AG09309 (cell line): ENCODE measurements around the gene GINS2.

Experiments
- DNase-seq: peaks from one replicate; pipeline ENCODE4 v3.0.0-alpha.2; 2010; ENCODE audit warnings: low read depth
- H3K4me3 ChIP-seq: 2 replicates; pipeline ENCODE4 v1.5.1; 2011; ENCODE audit warnings: mild to moderate bottlenecking, low read depth, low read length, moderate library complexity; ENCODE audit not compliant: control insufficient read depth
- CTCF ChIP-seq: IDR thresholded peaks from 2 replicates; pipeline ENCODE4 v1.5.1; 2011; ENCODE audit warnings: mild to moderate bottlenecking, low read depth, low read length, inconsistent platforms; ENCODE audit not compliant: insufficient read depth, control insufficient read depth; ENCODE audit errors: missing control alignments

The GINS2 gene

DNA sequence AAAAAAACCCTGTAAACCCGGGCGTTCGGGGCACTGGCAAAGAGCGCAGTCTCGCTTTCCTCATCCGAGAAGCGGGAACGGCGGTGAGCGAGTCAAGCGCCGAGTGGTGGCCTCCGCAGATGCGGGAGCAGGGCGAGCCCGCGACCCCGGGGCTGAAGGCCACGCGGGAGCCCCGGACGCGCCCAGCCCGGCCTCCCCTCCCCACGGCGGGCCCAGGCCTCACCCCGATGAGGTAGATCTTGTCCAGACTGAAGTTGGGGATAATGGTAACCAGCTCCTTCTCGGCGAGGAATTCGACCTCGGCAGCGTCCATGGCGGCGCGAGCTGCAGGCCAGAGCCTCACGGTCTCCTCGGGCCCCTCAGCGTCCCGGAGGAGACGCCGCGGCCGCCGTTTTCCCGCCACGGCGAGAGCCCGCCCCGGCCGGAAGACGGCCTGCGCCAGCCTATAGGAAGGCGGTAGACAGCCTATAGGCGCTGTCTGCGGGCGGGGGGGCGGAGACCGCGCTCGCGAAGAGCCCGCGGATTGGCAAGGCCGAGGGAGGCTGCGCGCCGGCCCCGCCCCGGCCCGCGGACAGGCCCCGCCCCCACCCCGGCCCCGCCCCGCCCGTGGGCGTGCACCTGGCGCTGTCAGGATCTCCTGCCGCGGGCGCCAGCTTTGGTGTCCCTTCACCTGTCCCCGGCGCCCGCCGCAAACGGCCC lies at the start of gene GINS2:
Gene GINS2 (minus strand): TSS at position 369 of the 699 bp plus-strand sequence. CDS start 56 bp downstream, at position 313.
- peak; percentile 50 for DNase-seq
- peak within 1 kb of the TSS; percentile 59 for H3K4me3 ChIP-seq
- TF ChIP-seq CTCF = no peak

GRCh38 chr16:85736921-85737320 lies 48.2 kb upstream of the GINS2 start:
- DNase-seq = no peak
- H3K4me3 ChIP-seq = no peak overlapping the region
- TF ChIP-seq CTCF = no peak

DNA sequence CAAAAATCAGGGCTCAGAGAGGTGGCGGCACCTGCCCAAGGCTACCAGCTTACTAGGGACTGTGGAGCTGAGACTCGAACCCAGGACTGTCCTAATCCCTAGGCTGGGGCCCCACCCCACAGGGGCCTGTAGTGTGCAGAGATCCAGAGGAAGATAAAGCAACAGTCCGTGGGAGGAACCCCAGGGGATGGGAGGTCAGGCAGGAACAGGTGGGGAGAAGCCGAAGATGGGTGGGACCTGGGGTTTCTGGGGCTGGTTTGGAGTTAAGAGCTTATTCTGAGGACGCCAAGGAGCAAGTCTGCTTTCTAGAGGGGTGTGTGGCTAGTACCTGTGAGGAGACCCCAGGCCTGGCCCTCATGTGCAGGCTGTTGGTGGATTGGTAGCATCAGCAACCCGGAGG lies 47.2 kb upstream of the GINS2 start:
- H3K4me3 ChIP-seq = no peak overlapping the region
- TF ChIP-seq CTCF = no peak
- no peak for DNase-seq

- DNase-seq = no peak
- TF ChIP-seq CTCF = no peak
- H3K4me3 ChIP-seq = no peak overlapping the region
Measured at GRCh38 chr16:85735225-85735635, 46.5 kb upstream of the GINS2 start.

DNA sequence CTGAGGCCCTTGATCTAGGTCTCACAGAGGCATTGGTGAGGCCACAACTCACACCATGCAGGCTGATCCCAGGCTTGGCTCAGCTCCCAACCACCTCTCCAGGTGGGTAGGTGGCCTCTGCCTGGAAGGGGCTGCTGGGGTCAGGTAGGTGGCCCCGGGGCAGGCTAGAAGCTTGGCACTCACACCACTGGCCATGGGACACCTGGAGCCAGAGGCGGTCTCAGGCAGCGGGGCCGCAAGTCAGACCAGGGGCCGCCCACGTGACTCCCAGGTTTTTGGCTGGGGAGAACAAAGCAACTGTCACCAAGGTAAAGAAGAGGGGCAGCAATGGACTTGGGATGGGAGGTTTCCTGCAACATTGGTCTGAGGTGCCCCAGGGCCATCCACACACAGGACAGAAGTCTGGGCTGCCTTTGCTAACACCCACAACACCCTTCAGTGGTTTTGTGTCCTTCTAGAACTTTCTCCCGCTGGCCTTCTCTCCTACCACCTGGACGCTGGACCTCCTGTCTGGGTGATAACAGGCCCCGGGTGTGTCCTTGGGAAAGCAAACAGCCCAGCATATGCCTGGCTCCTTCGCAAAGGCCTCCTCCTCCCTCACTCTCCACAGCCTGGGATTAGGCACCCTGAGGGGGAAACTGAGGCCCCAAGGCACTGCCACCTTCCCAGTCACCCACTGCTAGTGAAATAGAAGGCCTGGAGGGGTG lies 45.7 kb upstream of the GINS2 start:
- no peak overlapping the region for H3K4me3 ChIP-seq

GRCh38 chr16:85733839-85734170 lies 45.1 kb upstream of the GINS2 start:
- DNase-seq = no peak
- no peak for TF ChIP-seq CTCF
- no peak overlapping the region for H3K4me3 ChIP-seq

More for the DNA sequence above, 45.7 kb upstream of the GINS2 start:
- TF ChIP-seq CTCF = no peak
- DNase-seq = no peak
